ENCODE measurements around the gene ATP10B. TPM values are rescaled to one million over a fixed set of nuclear protein-coding genes. Genes with fewer than 3 reads are reported as not detected.

Gene ATP10B
- total and polyA plus RNA-seq, 12 donors, result 0.01 to 0.15 (median 0.04) TPM; not detected in 9

DNA sequence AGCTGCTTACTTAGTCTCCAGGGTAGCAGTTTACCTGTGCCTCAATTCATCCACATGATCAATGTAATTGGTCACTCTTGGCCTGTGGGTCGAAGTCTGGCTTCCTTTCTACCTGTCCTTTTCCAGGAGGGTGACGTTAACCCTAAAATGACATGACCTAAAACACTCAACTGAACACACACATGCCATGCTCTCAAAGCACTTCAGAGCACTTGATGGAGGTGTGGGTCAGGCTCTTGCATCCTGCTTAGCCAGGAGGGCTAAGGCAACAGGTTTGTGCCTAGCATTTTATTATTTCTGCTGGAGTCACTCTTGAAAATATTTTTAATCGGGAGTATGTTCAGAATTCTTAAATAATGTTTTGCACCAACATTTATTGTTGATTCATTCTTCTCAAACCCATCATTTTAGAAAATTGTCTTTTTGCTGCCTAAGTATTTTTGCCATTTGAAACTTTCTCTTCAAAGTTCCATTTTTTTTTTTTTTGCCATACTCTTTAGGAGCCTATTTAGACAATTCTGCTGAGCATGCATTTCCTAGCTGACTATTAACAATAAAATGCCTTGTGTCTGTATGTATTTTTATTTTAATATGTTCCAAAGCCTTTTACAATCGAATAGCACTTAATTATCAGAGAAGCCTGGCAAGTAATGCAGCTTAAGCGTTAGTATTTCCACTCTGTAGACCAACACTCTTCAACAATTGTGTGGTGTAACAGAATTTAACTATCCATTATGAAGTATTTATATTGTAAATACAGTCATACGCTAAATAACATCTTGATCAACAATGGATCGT is 59.1 kb downstream of the ATP10B start:
- H3K4me1 ChIP-seq, result no peaks in the 10 kb centered on the region
- no peaks in the 10 kb centered on the region for H3K36me3 ChIP-seq
- TF ChIP-seq, protein P1, sequence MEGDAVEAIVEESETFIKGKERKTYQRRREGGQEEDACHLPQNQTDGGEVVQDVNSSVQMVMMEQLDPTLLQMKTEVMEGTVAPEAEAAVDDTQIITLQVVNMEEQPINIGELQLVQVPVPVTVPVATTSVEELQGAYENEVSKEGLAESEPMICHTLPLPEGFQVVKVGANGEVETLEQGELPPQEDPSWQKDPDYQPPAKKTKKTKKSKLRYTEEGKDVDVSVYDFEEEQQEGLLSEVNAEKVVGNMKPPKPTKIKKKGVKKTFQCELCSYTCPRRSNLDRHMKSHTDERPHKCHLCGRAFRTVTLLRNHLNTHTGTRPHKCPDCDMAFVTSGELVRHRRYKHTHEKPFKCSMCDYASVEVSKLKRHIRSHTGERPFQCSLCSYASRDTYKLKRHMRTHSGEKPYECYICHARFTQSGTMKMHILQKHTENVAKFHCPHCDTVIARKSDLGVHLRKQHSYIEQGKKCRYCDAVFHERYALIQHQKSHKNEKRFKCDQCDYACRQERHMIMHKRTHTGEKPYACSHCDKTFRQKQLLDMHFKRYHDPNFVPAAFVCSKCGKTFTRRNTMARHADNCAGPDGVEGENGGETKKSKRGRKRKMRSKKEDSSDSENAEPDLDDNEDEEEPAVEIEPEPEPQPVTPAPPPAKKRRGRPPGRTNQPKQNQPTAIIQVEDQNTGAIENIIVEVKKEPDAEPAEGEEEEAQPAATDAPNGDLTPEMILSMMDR (IDR thresholded peaks at IDR 0.05), result no peak
- no peak for ATAC-seq
- no peak overlapping the region for H3K4me3 ChIP-seq
- 77 to 86% methylated on average over 7 of the region's 7 CpGs for WGBS, 2 donors
- H3K27ac ChIP-seq, result no peak overlapping the region
- intact Hi-C loops (cut with DNase I), result no loop called here
- H3K9me3 ChIP-seq, result no peaks in the 10 kb centered on the region
- H3K27me3 ChIP-seq, result no peaks in the 10 kb centered on the region
- DNase-seq, result no peak

DNA sequence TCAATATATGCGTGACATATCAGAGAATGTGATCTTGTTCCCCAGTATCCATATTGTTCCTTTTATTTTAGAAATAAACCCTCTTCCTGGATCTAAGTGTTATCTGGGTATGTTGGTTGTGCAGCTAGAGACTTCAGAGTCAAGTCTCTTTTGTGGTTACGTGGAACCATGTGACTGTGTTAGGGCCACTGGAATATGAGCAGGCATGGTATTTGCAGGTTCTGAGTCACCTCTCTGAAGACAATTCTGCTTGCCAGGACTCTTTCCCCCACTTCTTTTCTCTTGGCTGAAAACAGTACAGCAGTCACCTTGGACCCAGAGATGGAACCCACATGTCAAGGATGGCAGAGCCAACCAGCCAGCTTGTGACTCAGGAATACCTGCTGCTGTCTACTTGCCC is 59.7 kb downstream of the ATP10B start:
- Histone ChIP-seq H3K4me1 (no peaks in the 10 kb centered on the region), H3K27me3 (no peaks in the 10 kb centered on the region), H3K36me3 (no peaks in the 10 kb centered on the region), H3K9me3 (no peaks in the 10 kb centered on the region), H3K4me3 (no peak overlapping the region), H3K27ac (no peak overlapping the region)
- intact Hi-C loops (cut with DNase I), result no loop called here
- ATAC-seq (no peak), DNase-seq (no peak)
- 89% methylated on average over 2 of the region's 2 CpGs for WGBS, 2 donors
- TF ChIP-seq, protein P1 (IDR thresholded peaks at IDR 0.05), result no peak

DNA sequence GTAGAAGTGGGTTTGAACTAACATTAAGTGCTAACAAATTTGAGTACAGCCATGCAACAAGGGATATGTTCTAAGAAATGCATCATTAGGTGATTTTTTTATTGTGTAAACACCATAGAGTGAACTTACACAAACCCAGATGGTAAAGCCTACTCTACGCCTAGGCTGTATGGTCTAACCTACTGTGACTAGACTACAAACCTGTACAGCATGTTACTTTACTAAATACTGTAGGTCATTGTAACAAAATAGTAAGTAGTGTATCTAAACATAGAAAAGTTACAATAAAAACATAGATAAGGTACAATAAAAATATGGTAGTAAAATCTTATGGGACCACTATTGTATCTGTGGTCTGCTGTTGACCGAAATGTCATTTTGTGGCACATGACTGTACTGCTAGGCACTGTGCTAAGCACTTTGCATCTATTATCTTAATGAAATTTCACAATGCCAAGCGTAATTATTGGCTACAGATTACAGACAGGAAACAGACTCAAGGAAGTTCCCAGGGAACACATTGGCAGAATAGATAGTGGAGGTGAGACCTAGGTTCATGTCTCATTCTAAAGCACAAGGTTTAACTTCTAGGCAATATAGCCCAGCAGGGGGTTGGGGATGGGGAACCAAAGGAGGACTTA is 62.7 kb downstream of the ATP10B start:
- no peak overlapping the region for H3K27ac ChIP-seq
- ATAC-seq (no peak), DNase-seq (no peak)
- TF ChIP-seq, protein P1 (IDR thresholded peaks at IDR 0.05), result no peak
- no peaks in the 10 kb centered on the region for H3K9me3 ChIP-seq
- H3K27me3 ChIP-seq, result no peaks in the 10 kb centered on the region
- no peak overlapping the region for H3K4me3 ChIP-seq
- H3K4me1 ChIP-seq, result no peaks in the 10 kb centered on the region
- 82 to 84% methylated on average over 3 of the region's 3 CpGs for WGBS, 2 donors
- intact Hi-C loops (cut with DNase I), result no loop called here
- no peaks in the 10 kb centered on the region for H3K36me3 ChIP-seq

GRCh38 chr5:160788102-160788660 is 63.8 kb downstream of the ATP10B start:
- DNase-seq, result no peak
- no peaks in the 10 kb centered on the region for H3K9me3 ChIP-seq
- H3K36me3 ChIP-seq, result no peaks in the 10 kb centered on the region
- no peaks in the 10 kb centered on the region for H3K27me3 ChIP-seq
- intact Hi-C loops (cut with DNase I), result no loop called here
- TF ChIP-seq, protein P1 (IDR thresholded peaks at IDR 0.05), result no peak
- H3K27ac ChIP-seq, result no peak overlapping the region
- no peak overlapping the region for H3K4me3 ChIP-seq
- WGBS, 2 donors, result 51 to 54% methylated on average over 3 of the region's 3 CpGs
- no peak for ATAC-seq
- H3K4me1 ChIP-seq, result no peaks in the 10 kb centered on the region
